K562 (cell line): ENCODE data around the gene ACP1. TPM values are rescaled to one million over a fixed set of nuclear protein-coding genes. Genes with fewer than 3 reads are reported as not detected.

Source experiments
- ATAC-seq: fragments of 200-7000 bp; cut with Tn5 transposase; 3 replicates; pipeline ENCODE4 v1.9.1; 2020; ENCODE audit warnings: moderate library complexity
- BruUV-seq: library from RNA; stranded (reverse); fragments of 400-500 nt; replicated peaks from 2 replicates; lab custom pipeline; 2021; lab: Mats Ljungman, UMichigan
- CTCF ChIA-PET: fragments of 300-600 bp; formaldehyde crosslinking; extraction: SDS; loops from one replicate; lab custom pipeline; 2021; ENCODE audit warnings: low intra/inter-chr PET ratio; lab: Yijun Ruan, JAX
- POLR2A ChIA-PET: fragments of 300-600, 350-650 bp; sonication (Branson Sonifier 250); formaldehyde crosslinking; extraction: SDS; loops from one replicate; lab custom pipeline; 2021; ENCODE audit warnings: antibody characterized with exemption, inconsistent platforms; lab: Yijun Ruan, JAX
- DNase-seq, 4 experiments: peaks; one replicate each; pipeline versions ENCODE4 v3.0.0 to v3.0.0-alpha.2; 2011 to 2018; ENCODE audit warnings: low spot score in 3 of 4, mixed read lengths in 3 of 4; ENCODE audit errors: extremely low read depth in 1 of 4
- FAIRE-seq: peaks from 2 replicates; lab custom pipeline; 2011; peaks lifted over from hg19 to GRCh38; lab: Jason Lieb, UNC
- H2AFZ ChIP-seq: 2 replicates; pipeline ENCODE4 v1.6.0; 2011; ENCODE audit warnings: low read depth, low read length, control low read depth, inconsistent platforms
- H3K27ac ChIP-seq: fragments of 200-600 bp; 3 replicates; pipeline ENCODE4 v1.8.0; 2011; ENCODE audit warnings: low read depth, mild to moderate bottlenecking, control low read depth, inconsistent platforms, low read length, moderate library complexity, mixed read lengths; ENCODE audit errors: extremely low read depth
- H3K27me3 ChIP-seq, 2 experiments: fragments of 300-600 bp in 1 of 2; 2 replicates in 1 of 2; 3 replicates in 1 of 2; pipeline versions ENCODE4 v1.6.0 to v1.8.0; 2011; ENCODE audit warnings: inconsistent platforms in 2 of 2, low read length in 2 of 2, mild to moderate bottlenecking in 1 of 2, mixed read lengths in 1 of 2, moderate library complexity in 1 of 2; ENCODE audit not compliant: control insufficient read depth in 2 of 2, insufficient read depth in 2 of 2
- H3K36me3 ChIP-seq: fragments of 300-600 bp; 3 replicates; pipeline ENCODE4 v1.8.0; 2011; ENCODE audit warnings: mild to moderate bottlenecking, low read length, inconsistent platforms; ENCODE audit not compliant: control insufficient read depth, insufficient read depth
- H3K4me1 ChIP-seq, 2 experiments: fragments of 200-600 bp in 1 of 2; replicated peaks in 1 of 2; 2 replicates in 1 of 2; 3 replicates in 1 of 2; pipeline versions ENCODE4 v1.5.1 to v1.8.0; 2011; ENCODE audit warnings: inconsistent platforms in 2 of 2, low read length in 2 of 2, mild to moderate bottlenecking in 1 of 2, mixed read lengths in 1 of 2, moderate library complexity in 1 of 2; ENCODE audit not compliant: control insufficient read depth in 2 of 2, insufficient read depth in 2 of 2
- H3K4me2 ChIP-seq: 2 replicates; pipeline ENCODE4 v1.6.1; 2011; ENCODE audit warnings: low read length, control low read depth, inconsistent platforms, mixed read lengths; ENCODE audit not compliant: insufficient read depth
- H3K4me3 ChIP-seq: fragments of 200-600 bp; sonication (generic), shearing (Covaris generic); 2 replicates; pipeline ENCODE4 v1.5.1; 2016; ENCODE audit warnings: control low read depth, inconsistent platforms
- H3K79me2 ChIP-seq: fragments of 200-600 bp; 3 replicates; pipeline ENCODE4 v1.8.0; 2011; ENCODE audit warnings: low read length, inconsistent platforms; ENCODE audit not compliant: control insufficient read depth, insufficient read depth
- H3K9ac ChIP-seq, 2 experiments: 2 replicates each; pipeline versions ENCODE4 v1.6.0 to v1.6.1; 2011; ENCODE audit warnings: low read depth in 2 of 2, low read length in 2 of 2, control low read depth in 1 of 2, inconsistent platforms in 1 of 2, mild to moderate bottlenecking in 1 of 2, mixed read lengths in 1 of 2; ENCODE audit not compliant: insufficient read depth in 1 of 2
- H3K9me1 ChIP-seq: one replicate; pipeline ENCODE4 v1.6.0; 2011; ENCODE audit warnings: inconsistent platforms, mild to moderate bottlenecking, low read length, moderate library complexity; ENCODE audit not compliant: control insufficient read depth, insufficient read depth
- H3K9me3 ChIP-seq: replicated peaks from 2 replicates; pipeline ENCODE4 v1.5.1; 2011; ENCODE audit warnings: low read depth, low read length, inconsistent platforms; ENCODE audit not compliant: control insufficient read depth, insufficient read depth
- H4K20me1 ChIP-seq: replicated peaks from 2 replicates; pipeline ENCODE4 v1.6.1; 2011; ENCODE audit warnings: low read length, inconsistent platforms, mixed read lengths; ENCODE audit not compliant: control insufficient read depth, insufficient read depth
- CC2D1A ChIP-seq: fragments of 450-650 bp; IDR thresholded peaks from 2 replicates; pipeline ENCODE4 v1.6.1; 2017; ENCODE audit warnings: mild to moderate bottlenecking
- JUN ChIP-seq, 2 experiments: sonication (generic) in 1 of 2; formaldehyde crosslinking in 1 of 2; IDR thresholded peaks; 2 replicates each; pipeline versions ENCODE4 v1.6.1 to v1.8.0; 2012 to 2022; ENCODE audit warnings: borderline replicate concordance in 2 of 2, mild to moderate bottlenecking in 2 of 2, improper control_type of control experiment in 1 of 2, low read depth in 1 of 2, low read length in 1 of 2, missing genetic modification reagents in 1 of 2
- MCM7 ChIP-seq, 2 experiments: fragments of 450-650 bp; IDR thresholded peaks; 2 replicates each; pipeline ENCODE4 v1.6.1; 2016 to 2018
- SETDB1 ChIP-seq: IDR thresholded peaks from one replicate; pipeline ENCODE4 v1.6.1; 2012; ENCODE audit warnings: low read length, control low read depth, inconsistent platforms
- SMAD4 ChIP-seq: fragments of 250-450 bp; sonication (Bioruptor Pico); conservative IDR thresholded peaks from 2 replicates; pipeline ENCODE4 v1.8.0; 2021; ENCODE audit warnings: inconsistent platforms, mild to moderate bottlenecking, moderate library complexity
- ZNF143 ChIP-seq: sonication (generic); formaldehyde crosslinking; IDR thresholded peaks from 2 replicates; pipeline ENCODE4 v1.9.0; 2022; ENCODE audit warnings: mild to moderate bottlenecking, missing genetic modification reagents
- ZNF766 ChIP-seq: fragments of 200-800 bp; sonication (Bioruptor generic); conservative IDR thresholded peaks from 2 replicates; pipeline ENCODE4 v1.6.1; 2016; ENCODE audit warnings: missing genetic modification characterization, missing compliant biosample characterization
- WGBS: fragments of 100-300 bp; shearing (Covaris generic); methylation state at CpG from one replicate; pipeline ENCODE4 v1.1.6; 2016; ENCODE audit warnings: low coverage, mixed read lengths; ENCODE audit not compliant: insufficient coverage; ENCODE audit errors: missing lambda C conversion rate; 5-methylcytosine and 5-hydroxymethylcytosine counted together
- in situ Hi-C: fragments of 300-500 bp; cut with MboI; formaldehyde crosslinking; loops from 4 replicates; pipeline ENCODE4 v1.15.0; 2018; ENCODE audit warnings: inconsistent platforms, mixed read lengths
- intact Hi-C: fragments of 100-400 bp; cut with micrococcal nuclease; formaldehyde crosslinking; loops from 2 replicates; pipeline ENCODE4 v1.14.2; 2022
- polyA plus RNA-seq, 8 experiments: library from polyadenylated mRNA; depleted of rRNA in 4 of 8; stranded (reverse) in 5 of 8; unstranded in 3 of 8; fragments of >200 nt; fragmentation: Nextera tagmentation in 2 of 8; fragmentation: Illumina TruSeq in 1 of 8; extraction: Ambion mirVana in 2 of 8; extraction: Trizol in 1 of 8; gene quantifications; 2 replicates each; pipeline versions ENCODE4 v1.2.1 to v1.2.3, GENCODE V29; 2011 to 2014; ENCODE audit warnings: inconsistent platforms in 1 of 8, missing spikeins in 1 of 8
- total RNA-seq, 7 experiments: library from RNA; depleted of rRNA in 6 of 7; stranded (reverse); fragments of >200 nt in 6 of 7; fragmentation: Illumina TruSeq in 2 of 7; extraction: Trizol in 2 of 7; gene quantifications; 2 replicates each; pipeline versions ENCODE4 v1.2.1 to v1.2.3, GENCODE V29; 2011 to 2021; ENCODE audit warnings: low replicate concordance in 1 of 7
- TF ChIP-seq, protein P1 (sequence below): fragments of 250-450 bp; sonication (Bioruptor Pico); IDR thresholded peaks from 2 replicates; pipeline ENCODE4 v1.5.1; 2021; ENCODE audit warnings: mild to moderate bottlenecking
- TF ChIP-seq, protein P2 (sequence below): IDR thresholded peaks from 2 replicates; pipeline ENCODE4 v1.6.1; 2014; ENCODE audit warnings: antibody characterized with exemption
- TF ChIP-seq, protein P3 (sequence below): sonication (generic); formaldehyde crosslinking; IDR thresholded peaks from 2 replicates; pipeline ENCODE4 v1.8.0; 2022; ENCODE audit warnings: missing genetic modification reagents, mild to moderate bottlenecking, moderate library complexity, borderline replicate concordance

The ACP1 gene
- total and polyA plus RNA-seq, 9 of the 15 experiments (the other 6 are each of a cell fraction or from before 2014, with no cell fraction given) = 139 to 493 (median 189) TPM

DNA sequence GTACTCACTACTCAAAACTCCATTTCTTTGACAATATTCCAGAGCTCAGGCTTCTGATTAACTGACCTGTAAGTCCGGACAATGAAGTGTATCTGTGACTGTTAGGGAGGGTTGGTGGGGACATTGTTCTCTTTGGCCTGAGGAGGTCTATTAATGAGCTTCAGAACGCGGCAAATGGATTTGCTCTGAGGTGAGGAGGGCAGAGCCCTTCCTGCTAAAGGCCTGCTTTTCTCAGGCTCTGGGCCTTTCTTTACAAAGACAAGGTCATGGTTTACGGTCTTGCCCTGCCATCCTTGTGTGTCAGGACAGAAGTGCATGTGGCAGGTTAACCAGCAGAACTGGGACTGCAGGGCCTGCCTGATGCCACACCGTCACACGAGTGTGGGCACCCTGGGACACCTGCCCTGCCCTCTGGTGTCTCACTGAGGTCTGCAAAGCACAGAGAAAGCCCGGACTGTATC is 15.9 kb downstream of the ACP1 start:
- no peak overlapping the region for H3K4me2 ChIP-seq
- H3K27me3 ChIP-seq = no peaks in the 10 kb centered on the region
- H3K79me2 ChIP-seq = peaks cover 8% of the 10 kb centered on the region; the same call in 2 of the 3 replicates
- FAIRE-seq (no peak), DNase-seq (no peak), ATAC-seq (peak; percentile 57; the same call in 2 of the 3 replicates)
- no TSS peak for BruUV-seq
- ChIA-PET POLR2A (interaction anchor here (0.6 to 1.8 kb wide), 2 partner anchors 9 to 266 kb away, joined by 3 to 8 read pairs; no protein-coding TSS in a partner anchor), CTCF (no interaction called here)
- TF ChIP-seq, protein P1, sequence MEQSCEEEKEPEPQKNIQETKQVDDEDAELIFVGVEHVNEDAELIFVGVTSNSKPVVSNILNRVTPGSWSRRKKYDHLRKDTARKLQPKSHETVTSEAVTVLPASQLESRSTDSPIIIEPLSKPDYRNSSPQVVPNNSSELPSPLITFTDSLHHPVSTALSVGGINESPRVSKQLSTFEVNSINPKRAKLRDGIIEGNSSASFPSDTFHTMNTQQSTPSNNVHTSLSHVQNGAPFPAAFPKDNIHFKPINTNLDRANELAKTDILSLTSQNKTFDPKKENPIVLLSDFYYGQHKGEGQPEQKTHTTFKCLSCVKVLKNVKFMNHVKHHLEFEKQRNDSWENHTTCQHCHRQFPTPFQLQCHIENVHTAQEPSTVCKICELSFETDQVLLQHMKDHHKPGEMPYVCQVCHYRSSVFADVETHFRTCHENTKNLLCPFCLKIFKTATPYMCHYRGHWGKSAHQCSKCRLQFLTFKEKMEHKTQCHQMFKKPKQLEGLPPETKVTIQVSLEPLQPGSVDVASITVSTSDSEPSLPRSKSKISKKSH (CRISPR knock-in tag) = no peak
- TF ChIP-seq, protein P2, sequence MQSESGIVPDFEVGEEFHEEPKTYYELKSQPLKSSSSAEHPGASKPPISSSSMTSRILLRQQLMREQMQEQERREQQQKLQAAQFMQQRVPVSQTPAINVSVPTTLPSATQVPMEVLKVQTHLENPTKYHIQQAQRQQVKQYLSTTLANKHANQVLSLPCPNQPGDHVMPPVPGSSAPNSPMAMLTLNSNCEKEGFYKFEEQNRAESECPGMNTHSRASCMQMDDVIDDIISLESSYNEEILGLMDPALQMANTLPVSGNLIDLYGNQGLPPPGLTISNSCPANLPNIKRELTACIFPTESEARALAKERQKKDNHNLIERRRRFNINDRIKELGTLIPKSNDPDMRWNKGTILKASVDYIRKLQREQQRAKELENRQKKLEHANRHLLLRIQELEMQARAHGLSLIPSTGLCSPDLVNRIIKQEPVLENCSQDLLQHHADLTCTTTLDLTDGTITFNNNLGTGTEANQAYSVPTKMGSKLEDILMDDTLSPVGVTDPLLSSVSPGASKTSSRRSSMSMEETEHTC = no peak
- TF ChIP-seq CC2D1A (no peak), SETDB1 (no peak), ZNF766 (no peak), SMAD4 (CRISPR knock-in tag) (no peak), JUN (IDR thresholded peaks at IDR 0.05; ENCODE audit: borderline replicate concordance, low read depth, low read length) (no peak), JUN (CRISPR knock-in tag; IDR thresholded peaks at IDR 0.05; ENCODE audit: borderline replicate concordance) (no peak), MCM7 (IDR thresholded peaks at IDR 0.05) (no peak), ZNF143 (CRISPR knock-in tag) (no peak)
- TF ChIP-seq, protein P3, sequence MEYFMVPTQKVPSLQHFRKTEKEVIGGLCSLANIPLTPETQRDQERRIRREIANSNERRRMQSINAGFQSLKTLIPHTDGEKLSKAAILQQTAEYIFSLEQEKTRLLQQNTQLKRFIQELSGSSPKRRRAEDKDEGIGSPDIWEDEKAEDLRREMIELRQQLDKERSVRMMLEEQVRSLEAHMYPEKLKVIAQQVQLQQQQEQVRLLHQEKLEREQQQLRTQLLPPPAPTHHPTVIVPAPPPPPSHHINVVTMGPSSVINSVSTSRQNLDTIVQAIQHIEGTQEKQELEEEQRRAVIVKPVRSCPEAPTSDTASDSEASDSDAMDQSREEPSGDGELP (CRISPR knock-in tag) = no peak
- no peaks in the 10 kb centered on the region; the same call in 1 of the 2 replicates for H4K20me1 ChIP-seq
- peaks cover 67% of the 10 kb centered on the region for H3K36me3 ChIP-seq
- H3K9me1 ChIP-seq = no peaks in the 10 kb centered on the region
- H3K4me3 ChIP-seq = no peak overlapping the region
- WGBS = 78% methylated on average over 7 of the region's 7 CpGs
- intact Hi-C loops = no loop called here
- H3K27ac ChIP-seq = no peak overlapping the region
- in situ Hi-C loops = no loop called here
- H3K9ac ChIP-seq = no peak overlapping the region
- H3K9me3 ChIP-seq = no peaks in the 10 kb centered on the region; the same call in 1 of the 2 replicates
- no peaks in the 10 kb centered on the region for H3K4me1 ChIP-seq
- no peak overlapping the region for H2AFZ ChIP-seq
